K562 (cell line): ENCODE measurements around the gene EGFR. TPM values are rescaled to one million over a fixed set of nuclear protein-coding genes. Genes with fewer than 3 reads are reported as not detected.
A peak's percentile ranks its signal among the peaks of the same experiment; 100 is the strongest.

Source experiments
- ATAC-seq: fragments of 200-7000 bp; cut with Tn5 transposase; 3 replicates; pipeline ENCODE4 v1.9.1; 2020; ENCODE audit warnings: moderate library complexity
- BruUV-seq: library from RNA; stranded (reverse); fragments of 400-500 nt; replicated peaks from 2 replicates; lab custom pipeline; 2021; lab: Mats Ljungman, UMichigan
- CTCF ChIA-PET: fragments of 300-600 bp; formaldehyde crosslinking; extraction: SDS; loops from one replicate; lab custom pipeline; 2021; ENCODE audit warnings: low intra/inter-chr PET ratio; lab: Yijun Ruan, JAX
- POLR2A ChIA-PET: fragments of 300-600, 350-650 bp; sonication (Branson Sonifier 250); formaldehyde crosslinking; extraction: SDS; loops from one replicate; lab custom pipeline; 2021; ENCODE audit warnings: antibody characterized with exemption, inconsistent platforms; lab: Yijun Ruan, JAX
- DNase-seq, 4 experiments: peaks; one replicate each; pipeline versions ENCODE4 v3.0.0 to v3.0.0-alpha.2; 2011 to 2018; ENCODE audit warnings: low spot score in 3 of 4, mixed read lengths in 3 of 4; ENCODE audit errors: extremely low read depth in 1 of 4
- FAIRE-seq: peaks from 2 replicates; lab custom pipeline; 2011; peaks lifted over from hg19 to GRCh38; lab: Jason Lieb, UNC
- H2AFZ ChIP-seq: 2 replicates; pipeline ENCODE4 v1.6.0; 2011; ENCODE audit warnings: low read depth, low read length, control low read depth, inconsistent platforms
- H3K27ac ChIP-seq: fragments of 200-600 bp; 3 replicates; pipeline ENCODE4 v1.8.0; 2011; ENCODE audit warnings: low read depth, mild to moderate bottlenecking, control low read depth, inconsistent platforms, low read length, moderate library complexity, mixed read lengths; ENCODE audit errors: extremely low read depth
- H3K27me3 ChIP-seq, 2 experiments: fragments of 300-600 bp in 1 of 2; 2 replicates in 1 of 2; 3 replicates in 1 of 2; pipeline versions ENCODE4 v1.6.0 to v1.8.0; 2011; ENCODE audit warnings: inconsistent platforms in 2 of 2, low read length in 2 of 2, mild to moderate bottlenecking in 1 of 2, mixed read lengths in 1 of 2, moderate library complexity in 1 of 2; ENCODE audit not compliant: control insufficient read depth in 2 of 2, insufficient read depth in 2 of 2
- H3K36me3 ChIP-seq: fragments of 300-600 bp; 3 replicates; pipeline ENCODE4 v1.8.0; 2011; ENCODE audit warnings: mild to moderate bottlenecking, low read length, inconsistent platforms; ENCODE audit not compliant: control insufficient read depth, insufficient read depth
- H3K4me1 ChIP-seq, 2 experiments: fragments of 200-600 bp in 1 of 2; replicated peaks in 1 of 2; 2 replicates in 1 of 2; 3 replicates in 1 of 2; pipeline versions ENCODE4 v1.5.1 to v1.8.0; 2011; ENCODE audit warnings: inconsistent platforms in 2 of 2, low read length in 2 of 2, mild to moderate bottlenecking in 1 of 2, mixed read lengths in 1 of 2, moderate library complexity in 1 of 2; ENCODE audit not compliant: control insufficient read depth in 2 of 2, insufficient read depth in 2 of 2
- H3K4me2 ChIP-seq: 2 replicates; pipeline ENCODE4 v1.6.1; 2011; ENCODE audit warnings: low read length, control low read depth, inconsistent platforms, mixed read lengths; ENCODE audit not compliant: insufficient read depth
- H3K4me3 ChIP-seq: fragments of 200-600 bp; sonication (generic), shearing (Covaris generic); 2 replicates; pipeline ENCODE4 v1.5.1; 2016; ENCODE audit warnings: control low read depth, inconsistent platforms
- H3K79me2 ChIP-seq: fragments of 200-600 bp; 3 replicates; pipeline ENCODE4 v1.8.0; 2011; ENCODE audit warnings: low read length, inconsistent platforms; ENCODE audit not compliant: control insufficient read depth, insufficient read depth
- H3K9ac ChIP-seq, 2 experiments: 2 replicates each; pipeline versions ENCODE4 v1.6.0 to v1.6.1; 2011; ENCODE audit warnings: low read depth in 2 of 2, low read length in 2 of 2, control low read depth in 1 of 2, inconsistent platforms in 1 of 2, mild to moderate bottlenecking in 1 of 2, mixed read lengths in 1 of 2; ENCODE audit not compliant: insufficient read depth in 1 of 2
- H3K9me1 ChIP-seq: one replicate; pipeline ENCODE4 v1.6.0; 2011; ENCODE audit warnings: inconsistent platforms, mild to moderate bottlenecking, low read length, moderate library complexity; ENCODE audit not compliant: control insufficient read depth, insufficient read depth
- H3K9me3 ChIP-seq: replicated peaks from 2 replicates; pipeline ENCODE4 v1.5.1; 2011; ENCODE audit warnings: low read depth, low read length, inconsistent platforms; ENCODE audit not compliant: control insufficient read depth, insufficient read depth
- H4K20me1 ChIP-seq: replicated peaks from 2 replicates; pipeline ENCODE4 v1.6.1; 2011; ENCODE audit warnings: low read length, inconsistent platforms, mixed read lengths; ENCODE audit not compliant: control insufficient read depth, insufficient read depth
- NFATC3 ChIP-seq: fragments of 450-650 bp; IDR thresholded peaks from 2 replicates; pipeline ENCODE4 v1.6.1; 2017; ENCODE audit warnings: mild to moderate bottlenecking
- RB1 ChIP-seq: fragments of 450-650 bp; IDR thresholded peaks from 2 replicates; pipeline ENCODE4 v1.6.1; 2017; ENCODE audit warnings: low read depth, mild to moderate bottlenecking
- TCF3 ChIP-seq: sonication (generic); formaldehyde crosslinking; IDR thresholded peaks from 2 replicates; pipeline ENCODE4 v1.4.0; 2020; ENCODE audit warnings: mild to moderate bottlenecking, missing genetic modification reagents
- ZNF146 ChIP-seq: IDR thresholded peaks from one replicate; pipeline ENCODE4 v1.6.1; 2018; ENCODE audit warnings: missing compliant biosample characterization; ENCODE audit not compliant: unreplicated experiment
- ZNF707 ChIP-seq: fragments of 250-450 bp; sonication (Bioruptor Pico); conservative IDR thresholded peaks from 2 replicates; pipeline ENCODE4 v1.8.0; 2022; ENCODE audit warnings: inconsistent platforms, mild to moderate bottlenecking, moderate library complexity
- WGBS: fragments of 100-300 bp; shearing (Covaris generic); methylation state at CpG from one replicate; pipeline ENCODE4 v1.1.6; 2016; ENCODE audit warnings: low coverage, mixed read lengths; ENCODE audit not compliant: insufficient coverage; ENCODE audit errors: missing lambda C conversion rate; 5-methylcytosine and 5-hydroxymethylcytosine counted together
- in situ Hi-C: fragments of 300-500 bp; cut with MboI; formaldehyde crosslinking; loops from 4 replicates; pipeline ENCODE4 v1.15.0; 2018; ENCODE audit warnings: inconsistent platforms, mixed read lengths
- intact Hi-C: fragments of 100-400 bp; cut with micrococcal nuclease; formaldehyde crosslinking; loops from 2 replicates; pipeline ENCODE4 v1.14.2; 2022
- polyA plus RNA-seq, 8 experiments: library from polyadenylated mRNA; depleted of rRNA in 4 of 8; stranded (reverse) in 5 of 8; unstranded in 3 of 8; fragments of >200 nt; fragmentation: Nextera tagmentation in 2 of 8; fragmentation: Illumina TruSeq in 1 of 8; extraction: Ambion mirVana in 2 of 8; extraction: Trizol in 1 of 8; gene quantifications; 2 replicates each; pipeline versions ENCODE4 v1.2.1 to v1.2.3, GENCODE V29; 2011 to 2014; ENCODE audit warnings: inconsistent platforms in 1 of 8, missing spikeins in 1 of 8
- total RNA-seq, 7 experiments: library from RNA; depleted of rRNA in 6 of 7; stranded (reverse); fragments of >200 nt in 6 of 7; fragmentation: Illumina TruSeq in 2 of 7; extraction: Trizol in 2 of 7; gene quantifications; 2 replicates each; pipeline versions ENCODE4 v1.2.1 to v1.2.3, GENCODE V29; 2011 to 2021; ENCODE audit warnings: low replicate concordance in 1 of 7
- TF ChIP-seq, protein P1 (sequence below): fragments of 450-650 bp; IDR thresholded peaks from one replicate; pipeline ENCODE4 v1.6.1; 2018; ENCODE audit warnings: mild to moderate bottlenecking, moderate library complexity; ENCODE audit not compliant: partially characterized antibody

The EGFR gene
- total and polyA plus RNA-seq, 9 of the 15 experiments (the other 6 are each of a cell fraction or from before 2014, with no cell fraction given) = 0.13 TPM; not detected in 8

DNA sequence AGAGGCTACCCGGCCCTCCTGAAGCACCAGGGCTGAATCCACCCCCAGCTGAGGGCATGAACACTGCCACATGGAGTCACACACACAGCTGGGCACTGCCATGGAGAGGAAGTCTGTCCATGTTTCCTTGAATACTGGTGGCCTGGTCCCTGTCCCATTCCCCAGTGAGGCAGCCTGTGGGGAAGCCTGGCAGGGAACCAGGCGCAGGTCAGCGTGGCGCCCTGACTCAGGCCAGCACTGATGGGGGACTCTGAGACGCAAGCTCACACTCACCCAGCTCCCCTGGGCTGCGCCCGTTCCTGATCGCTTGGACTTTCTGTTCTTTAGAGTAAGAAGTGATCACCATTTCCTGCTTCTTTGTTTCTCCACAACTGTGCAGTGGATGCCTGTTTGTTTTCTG lies 128.3 kb downstream of the EGFR start:
- H3K4me3 ChIP-seq = no peak overlapping the region
- BruUV-seq = no TSS peak
- no peaks in the 10 kb centered on the region for H3K36me3 ChIP-seq
- no peak overlapping the region for H3K27ac ChIP-seq
- H3K79me2 ChIP-seq = no peaks in the 10 kb centered on the region
- no peak for ATAC-seq
- POLR2A ChIA-PET = interaction anchor here (1.1 kb wide), 1 partner anchor 11 kb away, joined by 3 read pairs; no protein-coding TSS in a partner anchor
- 1% methylated on average over 6 of the region's 8 CpGs for WGBS
- FAIRE-seq = no peak
- H4K20me1 ChIP-seq = no peaks in the 10 kb centered on the region; the same call in 1 of the 2 replicates
- H3K9me3 ChIP-seq = no peaks in the 10 kb centered on the region
- no peak overlapping the region for H3K4me2 ChIP-seq
- no peak overlapping the region; a peak in 1 of 4 replicates for H3K9ac ChIP-seq
- intact Hi-C loops = loop anchor here (10.0 kb wide), 1 partner anchor 372 kb away; no protein-coding TSS in a partner anchor
- H3K27me3 ChIP-seq = peaks cover 6 to 57% of the 10 kb centered on the region in 2 experiments
- DNase-seq = no peak
- H3K4me1 ChIP-seq = peaks cover 0 to 7% of the 10 kb centered on the region in 2 experiments; a peak in 1 of 5 replicates
- in situ Hi-C loops = no loop called here
- H2AFZ ChIP-seq = no peak overlapping the region
- H3K9me1 ChIP-seq = no peaks in the 10 kb centered on the region
- CTCF ChIA-PET = interaction anchor here (0.7 kb wide), 2 partner anchors 101 to 126 kb away, joined by 3 to 7 read pairs; no protein-coding TSS in a partner anchor
- no peak for TF ChIP-seq TCF3 (CRISPR knock-in tag)
- no peak for TF ChIP-seq ZNF707 (CRISPR knock-in tag)
- TF ChIP-seq, all 486 proteins: peak for 0

DNA sequence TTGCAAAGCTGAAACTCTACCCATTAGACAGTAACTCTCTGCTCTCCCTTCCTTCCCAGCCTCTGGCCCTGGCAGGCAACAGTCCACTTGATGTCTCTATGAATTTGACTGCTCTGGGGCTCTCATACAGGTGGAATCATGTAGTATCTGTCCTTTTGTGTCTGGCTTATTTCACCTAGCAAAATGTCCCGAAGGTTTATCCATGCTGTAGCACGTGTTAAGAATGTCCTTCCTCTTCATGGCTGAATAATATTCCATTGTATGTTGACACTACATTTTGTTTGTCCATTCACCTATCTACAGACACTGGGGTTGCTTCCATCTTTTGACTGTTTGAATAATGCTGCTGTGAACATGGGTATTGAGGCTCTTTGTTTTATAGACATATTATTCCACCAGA lies 128.9 kb downstream of the EGFR start:
- 3% methylated on average over 2 of the region's 2 CpGs for WGBS
- POLR2A ChIA-PET = no interaction called here
- peaks cover 0 to 7% of the 10 kb centered on the region in 2 experiments; a peak in 1 of 5 replicates for H3K4me1 ChIP-seq
- no peak for FAIRE-seq
- no peak for DNase-seq
- H3K9me3 ChIP-seq = no peaks in the 10 kb centered on the region
- H3K27ac ChIP-seq = no peak overlapping the region
- CTCF ChIA-PET = interaction anchor here (0.7 kb wide), 1 partner anchor 102 kb away, joined by 7 read pairs; no protein-coding TSS in a partner anchor
- H3K27me3 ChIP-seq = peaks cover 7 to 62% of the 10 kb centered on the region in 2 experiments
- no peaks in the 10 kb centered on the region for H3K36me3 ChIP-seq
- no peaks in the 10 kb centered on the region for H3K9me1 ChIP-seq
- ATAC-seq = no peak
- no peaks in the 10 kb centered on the region; the same call in 1 of the 2 replicates for H4K20me1 ChIP-seq
- intact Hi-C loops = loop anchor here (10.0 kb wide), 1 partner anchor 373 kb away; no protein-coding TSS in a partner anchor
- H3K79me2 ChIP-seq = no peaks in the 10 kb centered on the region
- in situ Hi-C loops = no loop called here
- H3K4me3 ChIP-seq = no peak overlapping the region
- no peak overlapping the region for H3K9ac ChIP-seq
- H3K4me2 ChIP-seq = no peak overlapping the region
- TF ChIP-seq, protein P1, sequence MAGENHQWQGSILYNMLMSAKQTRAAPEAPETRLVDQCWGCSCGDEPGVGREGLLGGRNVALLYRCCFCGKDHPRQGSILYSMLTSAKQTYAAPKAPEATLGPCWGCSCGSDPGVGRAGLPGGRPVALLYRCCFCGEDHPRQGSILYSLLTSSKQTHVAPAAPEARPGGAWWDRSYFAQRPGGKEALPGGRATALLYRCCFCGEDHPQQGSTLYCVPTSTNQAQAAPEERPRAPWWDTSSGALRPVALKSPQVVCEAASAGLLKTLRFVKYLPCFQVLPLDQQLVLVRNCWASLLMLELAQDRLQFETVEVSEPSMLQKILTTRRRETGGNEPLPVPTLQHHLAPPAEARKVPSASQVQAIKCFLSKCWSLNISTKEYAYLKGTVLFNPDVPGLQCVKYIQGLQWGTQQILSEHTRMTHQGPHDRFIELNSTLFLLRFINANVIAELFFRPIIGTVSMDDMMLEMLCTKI = no peak
- TF ChIP-seq RB1 = no peak
- TF ChIP-seq NFATC3 = no peak
- peak; percentile 42 for TF ChIP-seq ZNF146
- no peak for TF ChIP-seq ZNF707 (CRISPR knock-in tag)
- TF ChIP-seq, all 486 proteins: peak for 1
- no TSS peak for BruUV-seq
- no peak overlapping the region for H2AFZ ChIP-seq
